A673 (cell line): Measurements from ENCODE around the gene C19orf85. TPM values are rescaled to one million over a fixed set of nuclear protein-coding genes. Genes with fewer than 3 reads are reported as not detected.
A peak's percentile ranks its signal among the peaks of the same experiment; 100 is the strongest.

ENCODE experiments used
- BruUV-seq: library from RNA; stranded (reverse); fragments of 400-500 nt; replicated peaks from 2 replicates; lab custom pipeline; 2021; lab: Mats Ljungman, UMichigan
- CTCF ChIA-PET: fragments of 300-600 bp; sonication (Branson Sonifier 250); formaldehyde crosslinking; loops from one replicate; lab custom pipeline; 2022; ENCODE audit warnings: antibody characterized with exemption; lab: Charles Lee
- POLR2A ChIA-PET: fragments of 300-600 bp; sonication (Branson Sonifier 250); formaldehyde crosslinking; loops from one replicate; lab custom pipeline; 2022; ENCODE audit warnings: antibody characterized with exemption; ENCODE audit not compliant: low non-redundant PET; lab: Charles Lee
- DNase-seq: peaks from one replicate; pipeline ENCODE4 v3.0.0-alpha.2; 2015; ENCODE audit warnings: low spot score
- H3K27ac ChIP-seq: fragments of 200-600 bp; sonication (generic); 2 replicates; pipeline ENCODE4 v1.5.1; 2016; ENCODE audit warnings: mixed run types, low read depth, mild to moderate bottlenecking, mixed read lengths, antibody characterized with exemption, low read length; ENCODE audit not compliant: poor library complexity, severe bottlenecking
- H3K27me3 ChIP-seq: fragments of 200-600 bp; sonication (generic); replicated peaks from 2 replicates; pipeline ENCODE4 v1.6.1; 2017; ENCODE audit warnings: mixed run types, low read depth, mild to moderate bottlenecking, mixed read lengths, antibody characterized with exemption, low read length; ENCODE audit not compliant: insufficient read depth, poor library complexity
- H3K36me3 ChIP-seq: fragments of 200-600 bp; sonication (generic); 2 replicates; pipeline ENCODE4 v1.6.1; 2016; ENCODE audit warnings: mixed run types, mild to moderate bottlenecking, mixed read lengths, antibody characterized with exemption, low read length; ENCODE audit not compliant: insufficient read depth, poor library complexity, severe bottlenecking
- H3K4me1 ChIP-seq: fragments of 200-600 bp; sonication (generic); 2 replicates; pipeline ENCODE4 v1.6.1; 2017; ENCODE audit warnings: mixed run types, mild to moderate bottlenecking, mixed read lengths, antibody characterized with exemption, low read length; ENCODE audit not compliant: insufficient read depth, poor library complexity, severe bottlenecking
- H3K4me3 ChIP-seq: fragments of 200-600 bp; sonication (generic); 2 replicates; pipeline ENCODE4 v1.5.1; 2016; ENCODE audit warnings: low read depth, mixed run types, mild to moderate bottlenecking, mixed read lengths, low read length; ENCODE audit not compliant: poor library complexity, severe bottlenecking
- H3K9me3 ChIP-seq: fragments of 200-600 bp; sonication (generic); 2 replicates; pipeline ENCODE4 v1.6.1; 2016; ENCODE audit warnings: mixed run types, low read depth, mild to moderate bottlenecking, mixed read lengths, antibody characterized with exemption, low read length; ENCODE audit not compliant: poor library complexity, severe bottlenecking
- EZH2 ChIP-seq: fragments of 200-600 bp; sonication (generic); IDR thresholded peaks from 2 replicates; pipeline ENCODE4 v1.6.1; 2017; ENCODE audit warnings: borderline replicate concordance, low read depth, mild to moderate bottlenecking, mixed read lengths, antibody characterized with exemption, low read length; ENCODE audit not compliant: poor library complexity, severe bottlenecking
- intact Hi-C: fragments of 100-400 bp; cut with micrococcal nuclease; formaldehyde crosslinking; loops from one replicate; pipeline ENCODE4 v1.10.0; 2022; ENCODE audit not compliant: unreplicated experiment
- total RNA-seq: library from RNA; stranded (reverse); gene quantifications from 2 replicates; pipeline ENCODE4 v1.2.3, GENCODE V29; 2021
- TF ChIP-seq, protein P1 (sequence below): fragments of 300-800, 200-600 bp; sonication (generic); conservative IDR thresholded peaks from 2 replicates; pipeline ENCODE4 v1.5.1; 2017; ENCODE audit warnings: low read depth, mild to moderate bottlenecking, antibody characterized with exemption, low read length, moderate library complexity, mixed read lengths

The C19orf85 gene
- total RNA-seq, 1 experiment from 2014 or later: not detected

DNA sequence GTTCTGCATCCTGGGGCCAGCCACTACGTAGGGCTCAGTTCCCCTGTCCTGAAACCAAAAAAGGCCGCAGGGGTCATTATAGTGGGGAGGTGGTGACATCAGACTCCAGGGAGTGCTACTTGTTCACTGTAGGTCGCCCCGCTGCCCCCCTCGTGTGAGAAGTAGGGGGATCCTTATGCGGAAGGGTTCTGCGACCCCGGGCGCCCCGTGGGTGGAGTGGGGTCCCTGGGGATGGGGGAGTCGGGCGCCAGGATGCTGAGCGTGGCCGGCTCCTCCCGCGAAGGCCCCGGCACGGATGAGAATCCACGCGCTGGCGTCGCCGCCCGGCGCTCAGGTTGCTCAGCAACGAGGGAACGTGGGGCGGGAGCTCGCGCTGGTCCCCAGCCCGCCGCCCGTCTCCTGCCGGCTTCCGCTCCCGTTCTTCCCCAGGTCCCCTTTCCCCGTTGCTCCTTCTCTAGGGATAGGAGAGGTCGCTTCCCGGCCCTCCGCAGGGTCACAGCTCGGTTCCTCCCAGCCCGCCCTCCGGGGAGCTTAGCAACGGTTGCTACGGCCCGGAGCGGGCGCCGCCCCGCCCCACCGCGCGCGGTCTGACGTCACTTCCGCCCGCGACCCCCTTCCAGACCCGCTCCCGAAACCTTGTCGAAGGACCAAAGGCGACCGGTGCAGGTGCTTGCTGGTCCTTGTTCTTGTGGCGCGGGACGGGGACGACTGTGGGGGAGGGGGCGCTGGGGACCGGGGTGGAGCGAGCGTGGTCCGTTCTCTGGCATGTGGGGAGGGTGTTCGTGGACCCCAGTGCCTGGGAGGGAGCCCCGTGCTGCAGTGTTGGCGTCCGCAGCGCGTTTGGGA lies 20.3 kb upstream of the C19orf85 start, which contains the start of gene NAT14:
TSS of gene NAT14 (plus strand) at position 596 of the 846 bp plus-strand sequence. CDS start 521 bp downstream, outside the sequence.
- no TSS peak for BruUV-seq
- Histone ChIP-seq H3K27me3 (no peaks in the 10 kb centered on the region), H3K4me3 (peak within 1 kb of the TSS; percentile 90), H3K9me3 (no peaks in the 10 kb centered on the region), H3K4me1 (peaks cover 32% of the 10 kb centered on the region), H3K27ac (peak within 1 kb of the TSS; percentile 92), H3K36me3 (no peaks in the 10 kb centered on the region)
- DNase-seq: peak; percentile 79
- TF ChIP-seq EZH2: no peak
- TF ChIP-seq, protein P1, sequence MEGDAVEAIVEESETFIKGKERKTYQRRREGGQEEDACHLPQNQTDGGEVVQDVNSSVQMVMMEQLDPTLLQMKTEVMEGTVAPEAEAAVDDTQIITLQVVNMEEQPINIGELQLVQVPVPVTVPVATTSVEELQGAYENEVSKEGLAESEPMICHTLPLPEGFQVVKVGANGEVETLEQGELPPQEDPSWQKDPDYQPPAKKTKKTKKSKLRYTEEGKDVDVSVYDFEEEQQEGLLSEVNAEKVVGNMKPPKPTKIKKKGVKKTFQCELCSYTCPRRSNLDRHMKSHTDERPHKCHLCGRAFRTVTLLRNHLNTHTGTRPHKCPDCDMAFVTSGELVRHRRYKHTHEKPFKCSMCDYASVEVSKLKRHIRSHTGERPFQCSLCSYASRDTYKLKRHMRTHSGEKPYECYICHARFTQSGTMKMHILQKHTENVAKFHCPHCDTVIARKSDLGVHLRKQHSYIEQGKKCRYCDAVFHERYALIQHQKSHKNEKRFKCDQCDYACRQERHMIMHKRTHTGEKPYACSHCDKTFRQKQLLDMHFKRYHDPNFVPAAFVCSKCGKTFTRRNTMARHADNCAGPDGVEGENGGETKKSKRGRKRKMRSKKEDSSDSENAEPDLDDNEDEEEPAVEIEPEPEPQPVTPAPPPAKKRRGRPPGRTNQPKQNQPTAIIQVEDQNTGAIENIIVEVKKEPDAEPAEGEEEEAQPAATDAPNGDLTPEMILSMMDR: no peak
- intact Hi-C loops: no loop called here
- CTCF ChIA-PET: interaction anchor here (1.5 kb wide), 1 partner anchor 19 kb away, joined by 6 read pairs; no protein-coding TSS in a partner anchor
- POLR2A ChIA-PET: no interaction called here

DNA sequence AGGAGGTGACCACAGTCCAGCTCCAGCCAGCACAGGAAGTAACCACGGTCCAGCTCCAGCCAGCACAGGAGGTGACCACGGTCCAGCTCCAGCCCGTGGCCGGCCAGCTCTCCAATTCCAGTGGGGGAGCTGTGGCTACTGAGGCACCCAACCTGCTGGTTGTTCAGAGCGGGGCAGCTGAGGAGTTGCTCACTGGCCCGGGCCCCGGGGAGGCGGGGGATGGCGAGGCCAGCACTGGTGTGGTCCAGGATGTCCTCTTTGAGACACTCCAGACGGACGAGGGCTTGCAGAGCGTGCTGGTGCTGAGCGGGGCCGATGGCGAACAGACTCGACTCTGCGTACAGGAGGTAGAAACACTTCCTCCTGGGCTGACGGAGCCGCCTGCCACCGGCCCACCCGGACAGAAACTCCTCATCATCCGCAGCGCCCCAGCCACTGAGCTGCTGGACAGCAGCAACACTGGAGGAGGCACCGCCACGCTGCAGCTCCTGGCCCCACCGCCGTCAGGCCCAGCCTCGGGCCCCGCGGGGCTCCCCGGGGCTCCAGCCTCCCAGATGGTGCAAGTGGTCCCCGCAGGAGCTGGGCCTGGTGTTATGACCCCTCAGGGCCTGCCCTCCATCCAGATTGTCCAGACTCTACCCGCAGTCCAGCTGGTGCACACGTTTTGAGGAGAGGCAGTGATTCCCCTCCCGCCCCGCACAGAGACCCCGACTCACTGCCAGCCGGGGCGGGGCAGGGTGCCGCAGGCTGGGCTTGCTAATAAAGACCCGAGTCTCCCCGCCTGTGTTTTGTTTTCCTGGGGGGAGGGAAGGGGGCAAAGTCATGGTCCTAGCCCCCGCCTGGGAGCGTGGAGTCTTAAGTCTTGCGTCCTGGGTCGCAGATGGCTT lies 19.4 kb upstream of the C19orf85 start:
- H3K4me3 ChIP-seq: peak overlapping the region; percentile 90

More for the DNA sequence above, 19.4 kb upstream of the C19orf85 start:
- Histone ChIP-seq H3K36me3 (no peaks in the 10 kb centered on the region), H3K4me1 (peaks cover 32% of the 10 kb centered on the region), H3K27ac (no peak overlapping the region), H3K9me3 (no peaks in the 10 kb centered on the region), H3K27me3 (no peaks in the 10 kb centered on the region)
- ChIA-PET CTCF (interaction anchor here (0.6 kb wide), 1 partner anchor 20 kb away, joined by 3 read pairs; no protein-coding TSS in a partner anchor), POLR2A (interaction anchor here (0.5 kb wide), 2 partner anchors 28 to 401 kb away, joined by 3 read pairs; no protein-coding TSS in a partner anchor)
- intact Hi-C loops: no loop called here
- DNase-seq: no peak
- TF ChIP-seq, protein P1: no peak
- no peak for TF ChIP-seq EZH2
- BruUV-seq: no TSS peak
